HCEC 1CT (cell line): ENCODE results near the gene CHKA.

Experiments used
- DNase-seq: peaks from one replicate; pipeline ENCODE4 v3.0.0-alpha.2; 2017

The CHKA gene

DNA sequence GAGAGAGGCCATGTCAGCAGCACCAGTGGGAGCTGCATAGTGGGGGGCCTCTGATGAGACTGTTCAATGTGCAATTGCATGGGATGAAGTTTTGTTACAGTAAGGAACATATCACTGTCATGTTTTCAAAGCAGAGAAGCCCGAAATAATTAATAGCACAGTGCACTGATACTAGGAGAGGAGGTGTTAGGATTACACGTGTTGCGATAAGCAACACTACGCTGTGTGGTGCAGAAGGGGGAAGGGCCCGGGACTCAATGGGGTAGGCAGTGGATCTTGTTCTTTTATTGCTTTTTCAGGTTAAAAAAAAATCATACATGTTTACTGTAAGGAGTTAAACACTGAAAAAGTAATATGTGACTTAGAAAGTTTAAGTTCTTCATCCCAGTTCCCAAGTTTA lies 53.2 kb downstream of the CHKA start:
- no peak for DNase-seq

DNA sequence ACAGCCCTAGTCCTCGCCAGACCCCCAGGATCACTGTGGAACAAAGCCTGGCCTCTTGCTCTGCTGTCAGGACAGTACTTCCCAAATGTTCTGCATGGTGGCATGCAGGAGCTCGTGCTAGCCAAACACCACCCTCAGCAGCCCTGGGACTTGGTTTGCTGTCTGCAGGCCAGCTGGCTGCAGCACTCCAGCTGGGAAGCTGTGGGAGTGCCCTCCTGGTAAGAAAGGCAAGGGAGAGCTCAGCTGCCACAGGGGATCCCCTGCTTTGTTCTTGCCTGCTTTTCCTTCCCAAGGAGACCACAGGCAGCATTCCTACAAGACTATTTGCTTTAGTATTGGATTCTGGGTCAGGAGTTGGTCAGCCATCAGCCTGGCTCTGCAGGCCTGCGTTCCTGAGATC lies 54.4 kb downstream of the CHKA start:
- no peak for DNase-seq

DNA sequence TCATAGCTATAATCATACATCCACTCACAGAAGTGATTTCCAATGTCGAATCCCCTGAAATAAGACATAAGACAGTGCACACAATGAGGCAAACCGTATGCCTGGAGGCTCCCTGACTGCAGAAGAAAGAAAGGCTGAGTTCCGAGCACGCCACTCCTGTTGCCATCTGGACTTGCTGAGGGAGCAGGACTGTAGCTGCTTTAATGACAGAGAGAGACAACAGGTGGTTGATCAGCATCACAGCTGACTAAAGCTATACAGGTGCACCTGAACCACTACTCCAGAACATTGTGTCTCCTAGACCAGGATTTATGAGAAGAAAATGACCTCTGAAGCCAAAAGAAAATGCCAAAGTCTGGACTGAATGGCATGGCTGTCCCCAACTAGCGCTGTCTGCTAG lies 55.3 kb downstream of the CHKA start:
- no peak for DNase-seq

DNA sequence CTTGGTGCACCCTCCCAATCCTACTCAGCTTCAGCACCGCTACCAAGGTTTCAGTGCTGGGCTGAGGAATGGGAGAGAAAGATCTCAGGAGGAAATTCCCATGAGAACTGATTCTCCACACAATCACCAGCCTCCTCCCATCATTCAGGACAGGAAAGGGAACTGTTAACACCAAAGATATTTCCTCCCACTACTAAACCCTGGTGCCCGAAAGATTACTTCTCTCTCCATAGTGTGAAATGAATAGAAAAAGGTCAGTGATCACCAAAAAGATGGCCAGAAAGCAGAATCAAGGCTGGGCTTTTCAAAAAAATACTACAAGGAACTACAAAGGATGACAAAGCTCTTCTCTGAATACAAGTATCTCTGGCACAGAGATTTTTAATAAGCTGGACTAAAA lies 56.3 kb downstream of the CHKA start:
- DNase-seq, result no peak

DNA sequence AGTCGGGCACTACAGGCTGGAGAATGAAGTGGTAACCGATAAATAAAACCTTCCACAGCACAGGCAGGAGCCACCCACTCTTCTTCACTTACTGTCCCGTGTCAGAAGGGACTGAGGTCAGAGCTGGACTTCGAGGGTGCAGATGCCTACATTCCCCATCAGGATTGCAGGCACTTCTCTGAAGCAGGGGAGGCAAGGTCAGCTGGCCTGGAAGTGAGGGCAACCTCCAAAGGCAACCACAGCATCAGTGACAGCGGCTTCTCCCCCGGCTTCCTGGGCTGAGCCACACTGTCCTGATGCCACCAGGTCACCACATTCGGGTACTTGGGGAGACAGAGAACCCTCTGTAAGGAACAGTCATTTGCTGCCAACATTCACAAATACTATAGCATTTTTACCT lies 59.7 kb downstream of the CHKA start:
- DNase-seq, result no peak

DNA sequence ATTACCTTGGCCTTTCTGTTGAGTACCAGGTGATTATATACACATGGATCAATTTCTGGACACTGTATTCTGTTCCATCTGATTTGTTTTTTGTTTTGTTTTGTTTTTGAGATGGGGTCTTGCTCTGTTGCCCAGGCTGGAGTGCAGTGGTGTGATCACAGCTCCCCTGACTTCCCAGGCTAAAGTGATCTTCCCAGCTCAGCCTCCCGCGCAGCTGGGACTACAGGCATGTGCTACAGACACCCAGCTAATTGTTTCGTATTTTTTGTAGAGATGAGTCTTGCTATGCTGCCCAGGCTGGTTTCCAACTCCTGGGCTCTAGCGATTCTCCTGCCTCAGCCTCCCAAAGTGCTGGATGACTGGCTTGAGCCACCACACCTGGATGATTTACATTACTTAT lies 63.4 kb downstream of the CHKA start:
- DNase-seq, result no peak

DNA sequence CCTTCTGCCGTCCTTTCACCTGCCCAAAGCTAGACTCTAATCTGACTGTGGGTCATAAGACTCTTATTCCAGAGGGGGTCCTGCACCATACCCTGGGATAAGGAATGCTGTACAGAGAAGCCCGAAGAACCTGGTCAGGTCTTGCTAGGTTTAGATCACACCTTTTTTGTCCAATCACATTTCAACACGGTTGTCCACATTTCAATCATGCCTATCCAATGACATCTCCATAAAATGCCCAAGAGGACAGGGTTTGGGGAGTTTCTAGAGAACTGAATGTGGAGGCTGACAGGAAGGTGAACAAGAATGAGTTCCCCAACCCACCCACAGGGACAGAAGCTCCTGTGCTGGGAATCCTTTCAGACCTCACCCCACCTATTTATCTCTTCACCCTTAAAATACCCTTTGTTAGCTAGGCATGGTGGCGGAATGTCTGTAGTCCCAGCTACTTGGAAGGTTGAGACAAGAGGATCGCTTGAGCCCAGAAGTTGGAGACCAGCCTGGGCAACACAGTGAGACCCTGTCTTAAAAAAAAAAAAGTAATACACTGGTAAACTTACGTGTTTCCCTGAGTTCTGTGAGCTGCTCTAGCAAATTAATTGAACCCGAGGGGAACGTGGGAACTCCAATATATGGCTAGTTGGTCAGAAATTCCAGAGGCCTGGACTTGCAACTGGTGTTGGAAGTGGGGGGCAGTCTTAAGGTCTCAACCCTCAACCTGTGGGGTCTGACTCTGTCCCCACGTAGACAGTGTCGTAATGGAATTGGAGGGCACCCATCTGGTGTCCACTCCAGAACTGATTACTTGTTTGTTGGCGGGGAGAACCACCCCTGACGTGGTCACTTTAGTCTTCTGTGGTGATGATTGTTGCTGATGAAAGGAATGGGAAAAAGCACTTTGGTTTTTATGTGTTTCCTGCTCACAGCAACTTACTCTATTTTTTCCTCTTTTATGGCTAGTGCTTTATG lies 64.6 kb downstream of the CHKA start:
- no peak for DNase-seq

DNA sequence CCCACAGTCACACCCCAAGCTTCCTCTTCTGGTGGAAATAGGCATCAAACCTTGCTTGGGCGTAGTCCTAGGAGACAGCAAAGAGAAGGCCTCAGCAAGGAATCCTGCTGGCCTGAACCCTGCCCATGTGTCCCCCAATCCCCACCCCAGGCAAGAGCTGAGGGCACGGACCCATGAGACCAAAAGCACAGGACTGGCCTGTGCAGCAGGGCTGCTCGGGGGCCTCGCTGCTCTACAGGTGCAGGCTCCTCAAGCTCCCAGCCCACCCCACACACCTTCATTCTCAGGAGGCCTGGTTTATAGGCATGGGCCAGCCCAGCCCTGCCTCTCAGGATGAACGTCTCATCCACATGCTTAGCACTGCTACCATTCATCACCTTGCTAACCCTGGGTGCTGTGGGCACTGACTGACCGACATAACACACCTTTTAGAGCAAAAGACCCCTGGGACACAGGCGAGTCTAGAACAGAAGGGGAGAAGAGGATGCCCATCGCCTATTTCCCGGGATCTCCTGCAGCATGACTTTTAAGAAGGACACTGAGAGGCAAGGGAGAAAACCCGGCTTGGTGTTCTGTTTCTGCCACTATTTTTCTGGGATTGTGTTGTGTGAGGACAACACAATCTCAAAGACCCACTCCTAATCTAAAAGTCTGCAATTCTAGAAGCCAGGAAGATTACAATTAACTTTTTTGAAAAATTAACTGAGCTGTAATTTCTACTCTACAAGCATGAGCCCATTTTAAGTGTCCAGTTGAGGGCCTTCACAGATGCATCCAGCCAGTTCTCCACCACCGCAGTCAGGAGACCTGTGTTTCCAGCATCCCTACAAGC lies 67.0 kb downstream of the CHKA start:
- no peak for DNase-seq

DNA sequence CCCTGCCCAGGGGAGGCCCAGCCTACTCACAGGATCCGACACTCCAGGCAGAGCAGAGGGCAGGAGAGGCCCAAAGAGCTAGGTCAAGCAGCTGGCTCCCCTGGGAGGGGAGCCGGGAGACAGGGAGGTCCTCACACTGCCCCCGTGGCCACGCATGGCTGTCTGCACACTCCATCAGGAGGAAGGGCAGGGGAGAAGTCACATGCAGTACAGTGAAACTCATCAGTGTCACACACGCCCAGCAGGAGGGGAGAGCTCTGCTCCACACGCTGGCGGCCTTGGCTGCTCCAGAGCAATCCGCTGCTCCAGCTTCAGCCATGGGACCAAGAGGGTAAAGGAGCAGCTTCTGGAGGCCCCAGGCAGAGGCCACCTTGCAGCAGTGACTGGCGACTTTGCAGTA lies 68.1 kb downstream of the CHKA start:
- no peak for DNase-seq

DNA sequence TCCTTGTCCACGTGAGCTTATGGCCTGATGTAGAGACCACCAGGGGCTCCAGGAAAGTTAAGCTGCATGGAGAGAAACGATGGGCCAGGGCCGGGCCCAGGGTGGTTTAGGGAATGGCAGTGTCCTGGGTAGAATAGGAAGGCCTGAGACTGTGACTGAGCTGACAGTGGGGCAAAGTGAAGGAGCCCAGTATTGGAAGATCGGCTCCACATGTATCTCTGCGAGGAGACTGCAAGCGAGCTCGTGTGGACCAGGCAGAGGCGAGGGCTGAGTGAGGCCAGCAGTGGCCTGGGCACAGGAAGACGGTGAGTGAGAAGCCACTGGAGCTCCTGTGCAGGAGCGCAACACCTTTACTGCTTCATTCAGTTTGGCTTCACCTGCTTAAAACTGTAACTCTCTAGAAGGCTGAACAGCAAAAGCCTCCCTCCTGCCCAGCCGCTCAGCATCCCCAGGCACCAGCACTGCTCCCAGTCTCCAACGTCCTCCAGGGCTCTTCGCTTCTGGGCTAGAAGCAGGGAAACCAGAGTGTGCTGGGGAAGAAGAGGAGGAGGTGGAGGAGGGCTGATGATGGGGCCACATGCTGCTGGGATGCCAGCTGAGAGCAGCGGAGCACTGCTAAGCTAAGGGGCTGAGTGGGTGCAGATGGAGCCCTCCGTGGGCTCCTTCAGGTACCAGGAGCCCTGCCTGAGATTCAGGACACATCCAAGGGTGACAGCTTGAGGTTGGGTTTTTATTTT lies 68.9 kb downstream of the CHKA start:
- DNase-seq, result no peak

DNA sequence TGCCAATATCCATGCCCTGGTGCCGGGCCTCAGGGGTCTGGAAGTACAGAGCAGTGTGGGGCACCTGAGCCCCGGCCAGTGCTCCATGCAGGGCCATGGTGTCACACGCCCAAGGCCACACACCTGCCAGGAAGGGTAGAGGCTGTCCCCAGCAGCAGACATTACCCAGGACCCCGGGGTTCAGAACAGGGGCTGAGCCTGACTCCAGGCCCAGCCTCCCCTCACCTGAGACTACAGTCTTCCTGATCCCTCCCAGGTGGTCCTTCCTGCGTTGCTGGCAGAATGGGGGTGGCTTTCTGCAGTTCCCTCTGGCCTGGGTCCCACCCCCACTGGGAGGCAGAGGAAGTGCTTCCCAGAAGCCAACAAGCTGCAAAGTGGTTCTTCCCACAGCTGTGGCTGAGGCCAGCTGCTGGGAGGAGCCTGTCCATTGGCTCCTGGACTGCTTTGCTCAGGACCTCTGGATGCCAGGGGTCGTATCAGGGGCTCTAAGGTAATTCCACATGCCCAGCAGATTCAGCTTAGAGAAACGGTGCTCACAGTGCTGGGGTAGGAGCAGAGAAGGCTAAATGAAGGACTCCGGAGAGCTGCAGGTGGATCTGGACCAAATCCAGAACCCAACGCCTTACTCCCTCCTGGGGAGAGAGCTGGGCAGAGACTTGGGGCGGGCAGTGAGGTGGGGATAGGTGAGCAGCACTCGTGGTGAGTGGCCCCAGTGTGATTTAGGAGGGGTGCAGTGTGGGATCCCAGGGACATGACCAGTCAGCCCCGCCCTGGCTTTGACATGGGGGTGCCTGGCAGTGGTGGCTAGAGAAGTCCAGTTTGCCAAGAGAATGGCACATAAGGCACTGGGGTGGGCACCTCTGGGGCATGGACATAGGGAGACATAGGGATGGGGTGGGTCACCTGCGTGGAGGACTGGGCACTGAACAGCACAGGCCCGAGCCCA lies 69.7 kb downstream of the CHKA start:
- DNase-seq, result no peak

DNA sequence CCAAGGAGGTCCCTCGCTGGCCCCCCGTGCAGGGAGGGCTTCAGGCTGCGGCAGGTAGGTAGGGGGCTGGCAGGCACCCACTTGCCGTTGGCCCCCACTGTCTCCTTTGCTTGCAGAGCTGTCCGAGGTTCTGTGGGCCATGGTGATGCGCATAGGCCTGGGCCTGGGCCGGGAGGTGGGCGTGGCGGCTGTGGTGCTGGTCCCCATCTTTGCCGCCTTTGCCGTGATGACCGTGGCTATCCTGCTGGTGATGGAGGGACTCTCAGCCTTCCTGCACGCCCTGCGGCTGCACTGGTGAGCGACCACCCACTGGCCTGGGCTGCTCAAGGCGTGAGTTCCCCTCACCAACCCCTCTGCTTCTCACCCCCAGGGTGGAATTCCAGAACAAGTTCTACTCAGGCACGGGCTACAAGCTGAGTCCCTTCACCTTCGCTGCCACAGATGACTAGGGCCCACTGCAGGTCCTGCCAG lies 70.8 kb downstream of the CHKA start:
- DNase-seq, result no peak

DNA sequence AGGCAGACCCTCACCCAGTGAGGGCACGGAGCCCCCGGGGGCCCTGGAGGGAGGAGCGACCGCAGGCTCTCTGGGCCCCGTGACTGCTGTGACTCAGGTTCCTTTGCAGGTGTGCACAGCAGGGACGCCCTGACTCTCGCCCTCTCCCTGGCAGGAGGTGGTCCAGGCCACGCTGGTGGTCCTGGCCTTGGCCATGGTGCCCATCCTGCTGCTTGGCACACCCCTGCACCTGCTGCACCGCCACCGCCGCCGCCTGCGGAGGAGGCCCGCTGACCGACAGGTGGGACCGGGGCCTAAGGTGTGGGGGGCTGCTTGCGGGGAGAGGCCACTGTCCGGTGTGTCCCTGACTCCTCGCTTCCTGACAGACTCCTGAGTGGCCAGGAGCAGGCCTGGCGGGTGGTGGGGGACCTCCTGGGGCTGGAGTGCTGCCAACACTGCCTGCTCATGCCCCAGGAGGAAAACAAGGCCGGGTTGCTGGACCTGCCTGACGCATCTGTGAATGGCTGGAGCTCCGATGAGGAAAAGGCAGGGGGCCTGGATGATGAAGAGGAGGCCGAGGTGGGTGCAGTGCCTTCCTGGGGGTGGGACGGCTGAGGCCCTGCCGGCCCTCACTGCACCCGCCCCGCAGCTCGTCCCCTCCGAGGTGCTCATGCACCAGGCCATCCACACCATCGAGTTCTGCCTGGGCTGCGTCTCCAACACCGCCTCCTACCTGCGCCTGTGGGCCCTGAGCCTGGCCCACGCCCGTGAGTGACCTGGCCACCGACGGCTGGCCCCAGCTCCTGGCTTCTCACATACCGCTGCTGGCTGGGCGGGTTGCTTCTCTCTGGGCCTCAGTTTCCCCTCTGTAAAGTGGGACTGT lies 71.4 kb downstream of the CHKA start:
- DNase-seq, result no peak

DNA sequence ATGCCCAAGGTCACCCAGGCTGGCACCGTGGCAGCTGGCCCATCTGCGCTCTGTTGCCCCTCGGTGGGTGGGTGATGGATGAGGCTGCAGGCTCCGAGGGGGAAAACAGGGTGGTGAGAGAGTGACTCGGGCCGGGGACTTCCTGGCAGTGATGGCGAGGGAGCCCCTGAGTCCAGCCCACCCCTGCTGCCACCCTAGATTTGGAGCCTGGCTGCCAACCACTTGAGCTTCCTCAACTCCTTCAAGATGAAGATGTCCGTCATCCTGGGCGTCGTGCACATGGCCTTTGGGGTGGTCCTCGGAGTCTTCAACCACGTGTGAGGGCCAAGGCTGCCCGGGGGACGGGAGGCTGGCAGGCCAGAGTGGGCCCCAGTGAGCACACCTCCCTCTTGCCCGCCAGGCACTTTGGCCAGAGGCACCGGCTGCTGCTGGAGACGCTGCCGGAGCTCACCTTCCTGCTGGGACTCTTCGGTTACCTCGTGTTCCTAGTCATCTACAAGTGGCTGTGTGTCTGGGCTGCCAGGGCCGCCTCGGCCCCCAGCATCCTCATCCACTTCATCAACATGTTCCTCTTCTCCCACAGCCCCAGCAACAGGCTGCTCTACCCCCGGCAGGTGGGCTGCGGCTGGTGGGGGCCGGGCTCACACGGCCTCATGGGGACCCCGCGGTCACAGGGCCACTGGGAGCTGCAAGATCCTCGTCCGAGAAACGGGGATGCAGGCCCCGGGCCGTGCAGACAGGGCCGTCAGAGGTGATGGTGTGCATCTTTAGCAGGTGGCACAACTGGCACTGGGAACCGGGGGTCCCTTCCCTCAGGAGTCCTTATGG lies 72.3 kb downstream of the CHKA start:
- DNase-seq, result no peak

DNA sequence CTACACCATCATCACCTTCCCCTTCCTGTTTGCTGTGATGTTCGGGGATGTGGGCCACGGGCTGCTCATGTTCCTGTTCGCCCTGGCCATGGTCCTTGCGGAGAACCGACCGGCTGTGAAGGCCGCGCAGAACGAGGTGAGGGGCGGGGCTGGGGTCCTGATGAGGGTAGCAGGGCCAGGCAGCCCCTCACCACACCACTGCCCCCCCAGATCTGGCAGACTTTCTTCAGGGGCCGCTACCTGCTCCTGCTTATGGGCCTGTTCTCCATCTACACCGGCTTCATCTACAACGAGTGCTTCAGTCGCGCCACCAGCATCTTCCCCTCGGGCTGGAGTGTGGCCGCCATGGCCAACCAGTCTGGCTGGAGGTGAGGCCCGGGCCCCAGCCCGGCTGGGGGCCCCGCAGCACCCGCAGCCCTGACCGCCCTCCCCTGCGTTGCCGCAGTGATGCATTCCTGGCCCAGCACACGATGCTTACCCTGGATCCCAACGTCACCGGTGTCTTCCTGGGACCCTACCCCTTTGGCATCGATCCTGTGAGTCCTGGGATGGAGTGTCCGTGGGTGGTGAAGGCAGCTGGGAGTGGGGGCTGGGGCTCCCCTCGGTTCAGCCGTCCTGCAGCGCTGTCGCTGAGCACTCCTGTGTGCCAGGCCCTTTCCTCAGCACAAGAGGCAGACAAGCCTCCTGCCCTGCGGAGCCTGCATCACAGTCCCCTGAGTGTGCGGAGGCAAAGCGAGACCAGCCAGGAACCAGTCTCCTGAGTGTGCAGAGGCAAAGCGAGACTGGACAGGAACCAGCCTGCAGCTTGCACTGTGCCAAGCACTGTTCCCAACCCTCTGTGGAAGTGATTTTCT lies 73.5 kb downstream of the CHKA start:
- DNase-seq, result no peak

DNA sequence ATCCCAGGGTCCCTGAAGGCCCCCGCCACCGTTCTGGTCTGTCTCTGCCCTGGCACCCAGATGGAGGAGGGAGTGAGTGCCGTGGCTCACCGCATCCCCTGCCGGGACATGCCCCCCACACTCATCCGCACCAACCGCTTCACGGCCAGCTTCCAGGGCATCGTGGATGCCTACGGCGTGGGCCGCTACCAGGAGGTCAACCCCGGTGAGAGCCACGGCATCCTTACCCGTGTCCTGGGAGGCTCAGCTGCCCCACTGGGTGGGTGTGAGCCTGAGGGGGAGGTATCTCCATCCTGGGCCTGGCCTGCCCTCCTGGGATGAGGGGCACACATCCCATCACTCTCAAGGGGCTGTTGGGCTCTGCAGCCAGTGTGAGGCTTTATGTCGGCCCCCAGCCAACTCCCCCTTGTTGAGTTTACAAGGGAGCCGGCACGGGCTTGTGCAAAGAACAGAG lies 76.3 kb downstream of the CHKA start:
- DNase-seq, result no peak

DNA sequence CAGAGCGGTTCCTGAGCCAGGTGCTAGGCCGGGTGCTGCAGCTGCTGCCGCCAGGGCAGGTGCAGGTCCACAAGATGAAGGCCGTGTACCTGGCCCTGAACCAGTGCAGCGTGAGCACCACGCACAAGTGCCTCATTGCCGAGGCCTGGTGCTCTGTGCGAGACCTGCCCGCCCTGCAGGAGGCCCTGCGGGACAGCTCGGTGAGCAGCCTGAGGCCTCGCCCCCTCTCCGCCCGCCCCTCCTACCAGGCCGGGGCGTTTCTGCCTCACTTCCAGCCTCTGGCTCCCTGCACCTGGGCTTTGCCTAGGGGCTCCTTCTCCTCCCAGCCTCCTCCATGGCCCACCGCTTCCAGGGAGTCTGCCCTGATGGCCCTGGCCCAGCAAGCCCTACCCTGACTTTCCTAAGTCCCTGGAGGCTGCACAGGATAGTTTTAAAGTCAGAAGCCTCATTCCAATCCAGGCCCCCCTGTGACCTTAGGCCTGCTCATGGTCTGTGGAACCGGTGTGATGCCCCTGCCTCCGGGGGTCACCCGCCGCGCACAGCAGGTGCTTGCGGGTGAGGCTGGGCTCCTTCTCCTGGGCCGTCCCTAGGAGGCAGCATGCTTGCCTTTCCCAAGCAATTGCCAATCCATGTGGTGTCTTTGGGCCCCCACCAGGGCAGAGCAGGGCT lies 76.9 kb downstream of the CHKA start:
- no peak for DNase-seq
